Hepatocyte (in vitro differentiated cells): ENCODE measurements around the gene RABGAP1L.

Experiments used
- EZH2 ChIP-seq: fragments of 200-600 bp; sonication (generic); IDR thresholded peaks from 2 replicates; pipeline ENCODE4 v1.6.1; 2016; ENCODE audit warnings: antibody characterized with exemption, mild to moderate bottlenecking, borderline replicate concordance
- EZH2phosphoT487 ChIP-seq: fragments of 200-600 bp; sonication (generic); IDR thresholded peaks from one replicate; pipeline ENCODE4 v1.6.1; 2018; ENCODE audit warnings: antibody characterized with exemption, mild to moderate bottlenecking, low read depth, moderate library complexity; ENCODE audit not compliant: unreplicated experiment, severe bottlenecking
- TF ChIP-seq, protein P1 (sequence below): fragments of 200-600 bp; sonication (generic); IDR thresholded peaks from 2 replicates; pipeline ENCODE4 v1.5.1; 2016; ENCODE audit warnings: antibody characterized with exemption, mild to moderate bottlenecking; ENCODE audit not compliant: poor library complexity

DNA sequence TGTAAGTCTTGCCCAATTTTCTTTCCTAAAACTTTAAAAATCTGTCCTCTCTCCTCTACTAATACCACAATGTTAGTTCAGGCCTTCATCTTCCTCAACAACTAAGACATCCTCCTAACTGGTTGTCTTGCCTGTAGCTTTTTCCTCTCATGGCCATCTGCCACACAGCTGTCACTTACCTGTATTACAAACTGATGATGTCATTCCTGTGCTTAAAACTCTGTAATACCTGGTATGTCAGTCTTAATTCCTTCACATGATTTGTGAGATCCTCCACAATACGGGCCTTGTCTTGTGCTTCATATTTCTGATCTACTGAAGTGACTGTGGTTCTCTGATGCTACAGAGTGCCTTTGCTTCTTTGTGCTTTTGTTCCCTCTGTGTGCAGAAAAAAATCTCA, 854.1 kb downstream of the RABGAP1L start:
- TF ChIP-seq, protein P1, sequence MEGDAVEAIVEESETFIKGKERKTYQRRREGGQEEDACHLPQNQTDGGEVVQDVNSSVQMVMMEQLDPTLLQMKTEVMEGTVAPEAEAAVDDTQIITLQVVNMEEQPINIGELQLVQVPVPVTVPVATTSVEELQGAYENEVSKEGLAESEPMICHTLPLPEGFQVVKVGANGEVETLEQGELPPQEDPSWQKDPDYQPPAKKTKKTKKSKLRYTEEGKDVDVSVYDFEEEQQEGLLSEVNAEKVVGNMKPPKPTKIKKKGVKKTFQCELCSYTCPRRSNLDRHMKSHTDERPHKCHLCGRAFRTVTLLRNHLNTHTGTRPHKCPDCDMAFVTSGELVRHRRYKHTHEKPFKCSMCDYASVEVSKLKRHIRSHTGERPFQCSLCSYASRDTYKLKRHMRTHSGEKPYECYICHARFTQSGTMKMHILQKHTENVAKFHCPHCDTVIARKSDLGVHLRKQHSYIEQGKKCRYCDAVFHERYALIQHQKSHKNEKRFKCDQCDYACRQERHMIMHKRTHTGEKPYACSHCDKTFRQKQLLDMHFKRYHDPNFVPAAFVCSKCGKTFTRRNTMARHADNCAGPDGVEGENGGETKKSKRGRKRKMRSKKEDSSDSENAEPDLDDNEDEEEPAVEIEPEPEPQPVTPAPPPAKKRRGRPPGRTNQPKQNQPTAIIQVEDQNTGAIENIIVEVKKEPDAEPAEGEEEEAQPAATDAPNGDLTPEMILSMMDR: no peak
- TF ChIP-seq EZH2 (no peak), EZH2phosphoT487 (no peak)
